Loucy (cell line): ENCODE data around the gene HYAL3.

Experiments used
- CTCF ChIP-seq: fragments of 200-600 bp; sonication (generic); conservative IDR thresholded peaks from 2 replicates; pipeline ENCODE4 v1.5.1; 2014; ENCODE audit warnings: mild to moderate bottlenecking, antibody characterized with exemption, low read length
- EZH2phosphoT487 ChIP-seq: fragments of 200-600 bp; IDR thresholded peaks from 2 replicates; pipeline ENCODE4 v1.6.1; 2018; ENCODE audit warnings: antibody characterized with exemption, mild to moderate bottlenecking, moderate library complexity, borderline replicate concordance

DNA sequence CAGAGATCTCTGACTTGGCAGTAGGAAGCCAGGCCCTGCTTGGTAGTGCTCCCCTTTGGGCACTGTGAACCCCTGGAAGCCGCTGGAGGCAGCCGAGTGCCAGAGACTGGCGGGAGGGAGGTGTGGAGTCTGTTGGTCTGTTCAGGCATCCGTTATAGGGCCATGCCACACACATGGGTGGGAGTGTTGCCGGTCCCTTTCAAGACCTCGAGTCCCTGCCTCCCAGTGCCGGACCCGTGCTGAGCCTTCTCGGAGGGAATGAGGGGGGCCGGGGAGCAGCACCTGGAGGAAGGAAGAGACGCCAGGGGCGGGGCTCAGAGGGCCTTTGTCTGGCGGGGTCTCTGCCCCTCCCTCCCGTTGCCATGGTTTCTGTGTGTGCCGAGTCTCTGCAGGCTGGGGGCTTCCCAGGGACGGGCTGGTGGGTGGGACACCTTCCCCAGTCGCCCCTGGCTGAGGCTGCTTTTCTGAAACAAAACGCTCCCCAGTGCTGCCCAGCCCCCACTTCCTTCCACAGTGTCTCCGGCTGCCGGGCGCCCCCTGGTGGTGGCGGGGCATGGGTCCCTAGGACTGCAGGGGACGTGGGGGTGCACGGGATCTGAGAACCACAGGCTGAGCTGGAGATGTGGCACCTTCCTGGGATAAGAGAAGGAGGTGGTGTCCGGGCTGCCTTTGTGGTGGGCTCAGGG, 53.2 kb downstream of the HYAL3 start:
- TF ChIP-seq CTCF (peak; percentile 93), EZH2phosphoT487 (no peak)
